Uterus (tissue), 4 donors: ENCODE results near the gene NLK. TPM values are rescaled to one million over a fixed set of nuclear protein-coding genes. Genes with fewer than 3 reads are reported as not detected.

Source experiments
- DNase-seq, 2 donors: peaks; one replicate each; pipeline ENCODE4 v3.0.0-alpha.2; 2019 to 2020
- H3K27ac ChIP-seq, 2 donors: fragments of 200-600 bp; sonication (generic); 1 replicate in 1 of 2; 2 replicates in 1 of 2; pipeline ENCODE4 v1.5.1; 2016 to 2018
- H3K27me3 ChIP-seq, 2 donors: fragments of 200-600 bp; sonication (generic); one replicate each; pipeline ENCODE4 v1.5.1; 2018 to 2019; ENCODE audit warnings: control low read depth in 1 of 2
- H3K36me3 ChIP-seq, 2 donors: fragments of 200-600 bp; sonication (generic); one replicate each; pipeline ENCODE4 v1.5.1; 2019; ENCODE audit warnings: control low read depth in 1 of 2
- H3K4me1 ChIP-seq, 2 donors: fragments of 200-600 bp; sonication (generic); one replicate each; pipeline ENCODE4 v1.5.1; 2018 to 2019; ENCODE audit warnings: control low read depth in 1 of 2
- H3K4me3 ChIP-seq, 2 donors: fragments of 200-600 bp; sonication (generic); 1 replicate in 1 of 2; 2 replicates in 1 of 2; pipeline ENCODE4 v1.5.1; 2018 to 2019; ENCODE audit warnings: mild to moderate bottlenecking in 1 of 2
- H3K9me3 ChIP-seq, 2 donors: fragments of 200-600 bp; sonication (generic); one replicate each; pipeline ENCODE4 v1.5.1; 2019; ENCODE audit warnings: control low read depth in 1 of 2
- CTCF ChIP-seq, 4 experiments: fragments of 200-600 bp in 2 of 4; fragments of 450-650 bp in 2 of 4; sonication (generic) in 2 of 4; IDR thresholded peaks; one replicate each; pipeline ENCODE4 v1.5.1; 2016 to 2019; ENCODE audit warnings: antibody characterized with exemption in 4 of 4, mild to moderate bottlenecking in 2 of 4, moderate library complexity in 1 of 4
- POLR2A ChIP-seq, 2 donors: fragments of 450-650 bp; IDR thresholded peaks; one replicate each; pipeline ENCODE4 v1.6.1; 2016; ENCODE audit warnings: antibody characterized with exemption in 2 of 2, mild to moderate bottlenecking in 1 of 2, moderate library complexity in 1 of 2
- intact Hi-C: fragments of 100-400 bp; cut with DNase I; formaldehyde crosslinking; loops from one replicate; pipeline ENCODE4 v1.15.1; 2023; ENCODE audit warnings: low total_unique reads
- total RNA-seq, 4 donors: library from RNA; depleted of rRNA in 3 of 4; stranded (reverse); fragments of >200 nt in 3 of 4; gene quantifications; one replicate each; pipeline versions ENCODE4 v1.1.0 to v1.2.4, GENCODE V29; 2014 to 2023
- donor health status: DM: yes; HTN: yes; CAD: no.

NLK gene
- total RNA-seq: 10 to 100 TPM in 3 of 4 donors, 1 to 10 TPM in 1; 7.7 to 36.8 (median 23.4) TPM

- peaks cover 0 to 4% of the 10 kb centered on the region in 2 donors for H3K4me1 ChIP-seq
- intact Hi-C loops: no loop called here
- no peak for TF ChIP-seq POLR2A (IDR thresholded peaks at IDR 0.05)
Observed at GRCh38 chr17:28042657-28042720, at the start of gene NLK. TSS of gene NLK (plus strand) at chr17:28042677. CDS start at chr17:28042874, 197 bp downstream.

GRCh38 chr17:27993161-27993695 is 49.2 kb upstream of the NLK start:
- no peaks in the 10 kb centered on the region for H3K4me1 ChIP-seq
- no peak for DNase-seq
- no peak overlapping the region for H3K27ac ChIP-seq
- TF ChIP-seq POLR2A (IDR thresholded peaks at IDR 0.05) (no peak), CTCF (IDR thresholded peaks at IDR 0.05) (no peak)
- no peaks in the 10 kb centered on the region for H3K36me3 ChIP-seq
- no peaks in the 10 kb centered on the region for H3K9me3 ChIP-seq
- intact Hi-C loops: no loop called here
- H3K27me3 ChIP-seq: no peaks in the 10 kb centered on the region
- H3K4me3 ChIP-seq: no peak overlapping the region

More at GRCh38 chr17:28042657-28042720, at the start of gene NLK:
- no peak for DNase-seq
- Histone ChIP-seq H3K27ac (peak within 1 kb of the TSS; percentile 78 to 91), H3K36me3 (no peaks in the 10 kb centered on the region), H3K9me3 (no peaks in the 10 kb centered on the region), H3K27me3 (no peaks in the 10 kb centered on the region), H3K4me3 (peak within 1 kb of the TSS; percentile 65 to 93)

GRCh38 chr17:27993723-27994310 is 48.7 kb upstream of the NLK start:
- H3K27me3 ChIP-seq: no peaks in the 10 kb centered on the region
- H3K4me1 ChIP-seq: no peaks in the 10 kb centered on the region
- no peak for DNase-seq
- no peak overlapping the region for H3K4me3 ChIP-seq
- H3K9me3 ChIP-seq: no peaks in the 10 kb centered on the region
- intact Hi-C loops: no loop called here
- no peak for TF ChIP-seq CTCF (IDR thresholded peaks at IDR 0.05)
- no peak for TF ChIP-seq POLR2A (IDR thresholded peaks at IDR 0.05)
- no peaks in the 10 kb centered on the region for H3K36me3 ChIP-seq
- H3K27ac ChIP-seq: no peak overlapping the region

- H3K4me3 ChIP-seq: no peak overlapping the region
- H3K27me3 ChIP-seq: no peaks in the 10 kb centered on the region
- no peak overlapping the region for H3K27ac ChIP-seq
- intact Hi-C loops: no loop called here
- no peaks in the 10 kb centered on the region for H3K9me3 ChIP-seq
- TF ChIP-seq CTCF (IDR thresholded peaks at IDR 0.05): no peak
- TF ChIP-seq POLR2A (IDR thresholded peaks at IDR 0.05): no peak
- H3K4me1 ChIP-seq: no peaks in the 10 kb centered on the region
- no peaks in the 10 kb centered on the region for H3K36me3 ChIP-seq
- DNase-seq: no peak
Observed at GRCh38 chr17:27994586-27994985, 47.9 kb upstream of the NLK start.

- intact Hi-C loops: no loop called here
Observed at GRCh38 chr17:27995554-27995953, 46.9 kb upstream of the NLK start.

More at GRCh38 chr17:27995554-27995953, 46.9 kb upstream of the NLK start:
- Histone ChIP-seq H3K4me1 (no peaks in the 10 kb centered on the region), H3K27ac (no peak overlapping the region), H3K36me3 (no peaks in the 10 kb centered on the region), H3K9me3 (no peaks in the 10 kb centered on the region), H3K27me3 (no peaks in the 10 kb centered on the region), H3K4me3 (no peak overlapping the region)
- TF ChIP-seq CTCF (IDR thresholded peaks at IDR 0.05): no peak
- TF ChIP-seq POLR2A (IDR thresholded peaks at IDR 0.05): no peak
- no peak for DNase-seq
